H9 (cell line): ENCODE results near the gene KLC4. TPM values are rescaled to one million over a fixed set of nuclear protein-coding genes. Genes with fewer than 3 reads are reported as not detected.

Experiments used
- DNase-seq: peaks from one replicate; pipeline ENCODE4 v3.0.0-alpha.2; 2017
- H2AFZ ChIP-seq: one replicate; pipeline ENCODE4 v1.6.1; 2013; ENCODE audit warnings: mild to moderate bottlenecking, low read length, control low read depth, moderate library complexity
- H2AK5ac ChIP-seq: 2 replicates; pipeline ENCODE4 v1.6.1; 2013; ENCODE audit warnings: low read length, control low read depth, mixed read lengths; ENCODE audit not compliant: insufficient read length
- H2BK120ac ChIP-seq: one replicate; pipeline ENCODE4 v1.6.1; 2013; ENCODE audit warnings: low read depth, mild to moderate bottlenecking, low read length, control low read depth, inconsistent platforms; ENCODE audit not compliant: poor library complexity, severe bottlenecking
- H2BK12ac ChIP-seq: 2 replicates; pipeline ENCODE4 v1.6.1; 2013; ENCODE audit warnings: low read length, control low read depth, mixed read lengths, low read depth; ENCODE audit not compliant: insufficient read length
- H2BK15ac ChIP-seq: 2 replicates; pipeline ENCODE4 v1.6.1; 2013; ENCODE audit warnings: low read depth, low read length, control low read depth
- H2BK20ac ChIP-seq: one replicate; pipeline ENCODE4 v1.6.1; 2013; ENCODE audit warnings: low read depth, mild to moderate bottlenecking, low read length, control low read depth, inconsistent platforms; ENCODE audit not compliant: poor library complexity, severe bottlenecking
- H2BK5ac ChIP-seq: 2 replicates; pipeline ENCODE4 v1.6.1; 2013; ENCODE audit warnings: low read length, control low read depth, mixed read lengths; ENCODE audit not compliant: insufficient read length
- H3K14ac ChIP-seq: 2 replicates; pipeline ENCODE4 v1.6.1; 2013; ENCODE audit warnings: low read length, control low read depth; ENCODE audit not compliant: insufficient read depth
- H3K18ac ChIP-seq: 2 replicates; pipeline ENCODE4 v1.6.1; 2013; ENCODE audit warnings: low read depth, mild to moderate bottlenecking, mixed read lengths, low read length, control low read depth; ENCODE audit not compliant: insufficient read length
- H3K23ac ChIP-seq: 2 replicates; pipeline ENCODE4 v1.6.1; 2013; ENCODE audit warnings: low read length, control low read depth, mixed read lengths, low read depth; ENCODE audit not compliant: insufficient read length
- H3K23me2 ChIP-seq: 2 replicates; pipeline ENCODE4 v1.6.1; 2013; ENCODE audit warnings: low read depth, mild to moderate bottlenecking, mixed read lengths, low read length, control low read depth; ENCODE audit not compliant: insufficient read length, poor library complexity, severe bottlenecking
- H3K27ac ChIP-seq: 2 replicates; pipeline ENCODE4 v1.5.1; 2013; ENCODE audit warnings: low read length, control low read depth, mixed read lengths, low read depth; ENCODE audit not compliant: insufficient read length
- H3K27me3 ChIP-seq: 2 replicates; pipeline ENCODE4 v1.6.1; 2013; ENCODE audit warnings: low read length, control low read depth, inconsistent platforms; ENCODE audit not compliant: insufficient read depth
- H3K4ac ChIP-seq: 2 replicates; pipeline ENCODE4 v1.6.1; 2013; ENCODE audit warnings: low read depth, mild to moderate bottlenecking, control low read depth, inconsistent platforms, low read length, moderate library complexity
- H3K4me1 ChIP-seq: 2 replicates; pipeline ENCODE4 v1.6.1; 2013; ENCODE audit warnings: low read length, control low read depth, inconsistent platforms; ENCODE audit not compliant: insufficient read depth
- H3K4me2 ChIP-seq: 2 replicates; pipeline ENCODE4 v1.6.1; 2013; ENCODE audit warnings: low read length, control low read depth, mixed read lengths; ENCODE audit not compliant: insufficient read length, insufficient read depth
- H3K56ac ChIP-seq: 2 replicates; pipeline ENCODE4 v1.6.1; 2013; ENCODE audit warnings: low read depth, mild to moderate bottlenecking, mixed read lengths, low read length, control low read depth; ENCODE audit not compliant: insufficient read length
- H3K79me1 ChIP-seq: 2 replicates; pipeline ENCODE4 v1.6.1; 2013; ENCODE audit warnings: low read depth, mild to moderate bottlenecking, moderate library complexity, low read length, control low read depth, inconsistent platforms; ENCODE audit not compliant: insufficient read depth, poor library complexity, severe bottlenecking
- H3K79me2 ChIP-seq: 2 replicates; pipeline ENCODE4 v1.6.1; 2013; ENCODE audit warnings: low read length, control low read depth, inconsistent platforms; ENCODE audit not compliant: insufficient read depth
- H3K9ac ChIP-seq: 2 replicates; pipeline ENCODE4 v1.6.1; 2013; ENCODE audit warnings: low read length, control low read depth, mixed read lengths; ENCODE audit not compliant: insufficient read length; ENCODE audit errors: extremely low read depth
- H3K9me3 ChIP-seq: one replicate; pipeline ENCODE4 v1.6.1; 2013; ENCODE audit warnings: low read depth, low read length, inconsistent platforms; ENCODE audit not compliant: control insufficient read depth
- H3T11ph ChIP-seq: one replicate; pipeline ENCODE4 v1.6.1; 2013; ENCODE audit warnings: mild to moderate bottlenecking, low read length, control low read depth, inconsistent platforms
- H4K20me1 ChIP-seq: one replicate; pipeline ENCODE4 v1.6.1; 2013; ENCODE audit not compliant: control insufficient read depth, insufficient read length, insufficient read depth
- H4K5ac ChIP-seq: 2 replicates; pipeline ENCODE4 v1.6.1; 2013; ENCODE audit warnings: low read depth, mild to moderate bottlenecking, mixed read lengths, low read length, control low read depth; ENCODE audit not compliant: insufficient read length
- H4K8ac ChIP-seq: replicated peaks from 2 replicates; pipeline ENCODE4 v1.6.1; 2013; ENCODE audit warnings: low read length, control low read depth, mixed read lengths, low read depth; ENCODE audit not compliant: insufficient read length
- H4K91ac ChIP-seq: 2 replicates; pipeline ENCODE4 v1.6.1; 2013; ENCODE audit warnings: low read depth, mild to moderate bottlenecking, moderate library complexity, mixed read lengths, low read length, control low read depth; ENCODE audit not compliant: insufficient read length
- H3K27ac Mint-ChIP-seq, 3 experiments: 2 replicates in 2 of 3; 3 replicates in 1 of 3; pipeline ENCODE4 v1.8.0; 2020 to 2021; ENCODE audit warnings: mixed read lengths in 3 of 3, mild to moderate bottlenecking in 1 of 3, moderate library complexity in 1 of 3
- H3K27me3 Mint-ChIP-seq: 2 replicates; pipeline ENCODE4 v1.8.0; 2021; ENCODE audit warnings: low read depth, mild to moderate bottlenecking, moderate library complexity, mixed read lengths
- H3K36me3 Mint-ChIP-seq, 3 experiments: 2 replicates in 2 of 3; 3 replicates in 1 of 3; pipeline ENCODE4 v1.8.0; 2020 to 2021; ENCODE audit warnings: low read depth in 3 of 3, mixed read lengths in 3 of 3; ENCODE audit not compliant: insufficient read depth in 1 of 3
- H3K4me1 Mint-ChIP-seq, 2 experiments: 2 replicates each; pipeline ENCODE4 v1.8.0; 2020; ENCODE audit warnings: mixed read lengths in 2 of 2
- H3K4me3 Mint-ChIP-seq, 2 experiments: 2 replicates in 1 of 2; 3 replicates in 1 of 2; pipeline ENCODE4 v1.8.0; 2020 to 2021; ENCODE audit warnings: mild to moderate bottlenecking in 2 of 2, mixed read lengths in 2 of 2, moderate library complexity in 1 of 2
- H3K9me3 Mint-ChIP-seq, 2 experiments: 2 replicates in 1 of 2; 3 replicates in 1 of 2; pipeline ENCODE4 v1.8.0; 2020; ENCODE audit warnings: mild to moderate bottlenecking in 2 of 2, mixed read lengths in 2 of 2, moderate library complexity in 1 of 2
- CTCF ChIP-seq: fragments of 200-600 bp; sonication (generic); conservative IDR thresholded peaks from 3 replicates; pipeline ENCODE4 v1.8.0; 2021; ENCODE audit warnings: antibody characterized with exemption, mild to moderate bottlenecking
- WGBS: extraction: QIAGEN DNeasy Blood & Tissue Kit; methylation state at CpG from one replicate; pipeline ENCODE4 v1.1.7; 2013; ENCODE audit warnings: missing lambda C conversion rate, low lambda C conversion rate, mixed read lengths; ENCODE audit not compliant: insufficient read length; ENCODE audit errors: extremely low coverage; 5-methylcytosine and 5-hydroxymethylcytosine counted together
- total RNA-seq: library from RNA; stranded (reverse); gene quantifications from 2 replicates; pipeline ENCODE4 v1.2.1, GENCODE V29; 2021

KLC4 gene
- total RNA-seq, 1 experiment from 2014 or later: 29.7 TPM

GRCh38 chr6:43086022-43086658, 26.7 kb downstream of the KLC4 start:
- peaks cover 0 to 2% (median under 1%) of the 10 kb centered on the region in 3 experiments; a peak in 3 of 7 replicates for H3K36me3 Mint-ChIP-seq
- no CpG with 5 or more reads among the region's 8 CpGs for WGBS

More at GRCh38 chr6:43086022-43086658, 26.7 kb downstream of the KLC4 start:
- Histone ChIP-seq H3K18ac (no peak overlapping the region), H3K4me2 (no peak overlapping the region), H2BK20ac (no peak overlapping the region), H2BK15ac (no peak overlapping the region), H2AFZ (no peak overlapping the region), H4K91ac (no peak overlapping the region), H4K8ac (no peak overlapping the region), H2BK12ac (no peak overlapping the region), H4K20me1 (no peaks in the 10 kb centered on the region), H3T11ph (no peak overlapping the region), H3K14ac (no peak overlapping the region), H2AK5ac (no peak overlapping the region), H4K5ac (no peak overlapping the region), H3K56ac (no peak overlapping the region), H3K9ac (no peak overlapping the region), H3K79me2 (peaks cover 29% of the 10 kb centered on the region; the same call in 1 of the 2 replicates), H3K23ac (no peak overlapping the region), H3K4me1 (peaks cover 17% of the 10 kb centered on the region), H3K79me1 (peaks cover under 1% of the 10 kb centered on the region), H2BK120ac (no peak overlapping the region), H3K27me3 (no peaks in the 10 kb centered on the region), H3K23me2 (peaks cover 3% of the 10 kb centered on the region), H3K4ac (no peak overlapping the region), H3K9me3 (no peaks in the 10 kb centered on the region), H2BK5ac (no peak overlapping the region), H3K27ac (no peak overlapping the region)
- DNase-seq: no peak
- peak overlapping the region; percentile 13 to 47 (median 44); a peak in 3 of 7 replicates for H3K27ac Mint-ChIP-seq
- H3K27me3 Mint-ChIP-seq: no peaks in the 10 kb centered on the region
- H3K9me3 Mint-ChIP-seq: no peaks in the 10 kb centered on the region
- peaks cover 56 to 59% of the 10 kb centered on the region in 2 experiments for H3K4me1 Mint-ChIP-seq
- TF ChIP-seq CTCF: no peak
- no peak overlapping the region; a peak in 1 of 5 replicates for H3K4me3 Mint-ChIP-seq
